C1 segment of cervical spinal cord (tissue), 14 donors: Measurements from ENCODE around the gene PRKCE.
"Not testable (repeated sequence)": the region's sequence is repeated elsewhere in the genome, so short reads cannot be mapped to it uniquely, and the experiment has no call there.

ENCODE experiments used
- DNase-seq, 14 donors: peaks; one replicate each; lab custom pipeline; 2025; lab: John Stamatoyannopoulos, UW

PRKCE gene

DNA sequence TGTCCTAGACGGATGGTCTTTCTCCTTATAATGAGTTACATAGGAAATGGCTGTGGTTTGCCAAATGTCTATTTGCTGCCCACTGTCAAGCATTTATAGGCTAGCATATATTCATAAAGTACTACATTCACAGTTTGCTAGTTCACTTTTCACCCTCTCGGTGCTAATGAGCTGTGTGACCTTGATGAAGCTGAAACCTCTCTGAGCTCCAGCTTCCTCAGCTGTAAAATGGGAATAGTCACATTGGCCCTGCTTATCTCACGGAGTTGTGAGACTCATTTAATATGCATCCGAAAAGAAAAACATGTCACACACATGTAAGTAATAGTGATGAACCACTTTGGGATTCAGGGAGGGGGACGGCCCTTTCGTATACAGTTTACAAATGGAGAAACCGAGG lies 17.0 kb downstream of the PRKCE start:
- no peak for DNase-seq

- DNase-seq: no peak
Observed at GRCh38 chr2:45669032-45669486, 17.6 kb downstream of the PRKCE start.

DNA sequence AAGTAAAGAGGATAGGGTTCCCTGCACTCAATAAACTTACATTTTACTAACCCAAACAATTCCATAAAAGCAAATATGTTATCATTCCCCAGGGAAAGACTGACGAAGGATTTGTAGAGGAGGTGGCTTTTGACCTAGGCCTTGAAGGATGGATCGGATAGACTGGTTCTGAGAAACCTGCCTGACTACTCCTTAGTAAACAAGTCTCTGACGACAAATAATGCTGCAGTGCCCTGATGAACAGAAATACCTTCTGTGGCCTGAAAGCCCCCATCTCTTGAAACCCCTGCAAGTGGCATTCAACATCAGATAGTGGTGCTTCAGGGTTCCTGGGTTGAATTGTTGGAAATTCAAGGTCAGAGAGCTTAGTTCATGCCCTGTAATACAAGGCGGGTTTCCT lies 19.2 kb downstream of the PRKCE start:
- no peak for DNase-seq

DNA sequence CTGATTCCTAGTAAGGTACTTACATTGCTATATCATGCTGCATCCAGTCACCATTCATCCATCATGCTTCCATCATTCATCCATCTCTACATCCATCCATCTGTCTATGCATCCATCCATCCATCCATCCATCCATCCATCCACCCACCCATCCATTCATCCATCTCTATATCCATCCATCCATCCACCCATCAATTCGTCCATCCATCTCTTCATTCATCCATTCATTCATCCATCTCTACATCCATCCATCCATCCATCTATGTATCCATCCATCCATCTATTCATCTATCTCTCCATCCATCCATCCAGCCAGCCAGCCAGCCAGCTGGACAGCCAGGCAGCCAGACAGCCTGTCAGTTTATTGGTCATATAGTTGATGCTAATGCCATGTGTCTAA lies 20.7 kb downstream of the PRKCE start:
- DNase-seq: no peak

GRCh38 chr2:45674035-45674816 lies 22.8 kb downstream of the PRKCE start:
- no peak for DNase-seq

GRCh38 chr2:45675263-45675812 lies 23.9 kb downstream of the PRKCE start:
- DNase-seq: no peak

- DNase-seq: no peak
Observed at GRCh38 chr2:45676088-45676487, 24.6 kb downstream of the PRKCE start.

DNA sequence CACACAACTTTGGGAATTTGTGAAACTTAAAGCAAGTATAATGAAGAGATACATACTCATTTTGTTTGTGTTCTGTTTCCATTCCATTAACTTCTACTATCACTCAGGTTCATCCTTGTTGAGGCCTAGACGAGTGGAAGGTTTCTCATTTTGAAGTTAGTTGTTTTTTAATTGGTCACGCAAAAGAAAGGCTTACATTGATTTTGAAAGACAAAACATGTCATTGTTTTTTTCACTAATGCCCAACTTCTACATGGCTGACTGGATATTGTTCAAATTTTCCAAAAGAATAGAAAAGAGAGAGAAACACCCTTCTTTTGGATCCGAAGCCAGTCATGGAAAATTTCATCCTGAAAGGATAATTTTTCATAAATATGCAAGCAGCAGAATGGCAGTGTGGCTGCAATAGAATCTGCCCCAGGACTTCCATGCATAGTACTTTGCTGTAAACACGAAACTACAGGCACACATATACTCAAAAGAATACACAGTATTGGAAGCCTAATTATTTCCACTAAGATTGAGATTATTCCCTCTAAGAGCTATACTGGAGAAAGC lies 27.4 kb downstream of the PRKCE start:
- no peak for DNase-seq

DNA sequence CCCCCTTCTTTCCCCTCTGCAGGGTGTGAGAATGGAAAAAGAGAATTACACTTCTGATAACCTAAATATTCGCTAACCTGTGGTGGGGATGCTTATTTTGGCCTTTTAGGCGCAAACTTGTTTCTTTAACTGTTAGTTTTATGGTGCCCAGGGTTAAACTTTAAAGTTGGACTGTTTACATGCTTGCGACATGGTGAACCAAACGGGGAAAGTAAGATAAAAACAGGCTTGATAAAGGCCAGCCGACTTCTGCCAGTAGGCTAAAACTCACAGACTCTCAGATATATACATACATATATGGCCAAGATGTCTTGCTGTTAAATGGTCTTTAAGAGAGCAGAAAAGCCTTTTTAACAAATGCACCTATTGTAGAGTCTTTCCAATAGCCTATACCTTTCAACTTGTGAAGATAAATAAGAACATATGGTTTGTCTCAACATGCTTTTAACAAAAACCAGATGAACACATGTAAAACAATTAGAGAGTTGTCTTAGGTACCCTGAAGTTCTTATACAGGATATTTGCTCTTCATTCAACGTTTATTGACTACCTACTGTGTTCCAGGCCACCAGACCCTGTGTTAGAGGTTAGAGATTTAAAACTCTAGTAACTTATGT lies 29.0 kb downstream of the PRKCE start:
- DNase-seq: no peak

DNA sequence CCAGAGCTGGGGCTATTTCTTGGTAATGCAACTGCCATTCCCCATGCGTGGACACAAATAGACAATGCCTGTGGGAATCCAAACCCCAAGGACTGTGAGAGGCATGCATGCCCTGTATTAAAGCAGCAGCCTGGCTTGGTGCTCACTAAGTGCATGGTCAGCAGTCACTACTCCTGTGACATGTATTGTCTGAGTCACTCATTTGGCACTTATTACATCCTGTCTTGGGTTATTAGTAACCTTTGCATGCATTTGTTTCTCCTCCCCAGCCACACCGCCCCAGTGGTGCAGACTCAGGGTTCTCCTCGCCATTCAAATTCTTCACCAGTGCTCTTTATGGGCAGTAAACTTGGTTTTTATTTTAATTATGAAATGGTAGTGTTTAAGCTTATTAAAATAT lies 30.2 kb downstream of the PRKCE start:
- DNase-seq: peak in 1 of 14 donors; percentile 13

DNA sequence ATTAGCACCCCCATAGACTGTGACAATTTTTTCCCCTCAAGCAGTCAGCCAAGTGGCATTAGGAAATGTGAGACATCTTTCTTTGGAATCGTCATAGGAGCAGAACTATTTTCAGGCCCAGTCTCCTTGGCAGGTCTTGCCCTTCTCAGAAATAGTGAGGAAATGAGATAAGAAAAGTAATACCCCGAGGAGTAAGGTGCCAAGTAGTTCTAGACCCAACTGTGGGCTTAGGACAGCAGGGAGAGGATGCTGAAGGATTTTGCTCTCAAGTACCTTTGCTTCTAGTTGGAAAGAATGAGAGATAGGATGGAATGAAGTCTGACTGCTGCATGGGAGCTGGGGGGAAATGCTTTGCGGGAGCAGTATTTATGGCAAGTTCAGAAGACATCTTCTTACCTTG lies 31.8 kb downstream of the PRKCE start:
- no peak for DNase-seq

DNA sequence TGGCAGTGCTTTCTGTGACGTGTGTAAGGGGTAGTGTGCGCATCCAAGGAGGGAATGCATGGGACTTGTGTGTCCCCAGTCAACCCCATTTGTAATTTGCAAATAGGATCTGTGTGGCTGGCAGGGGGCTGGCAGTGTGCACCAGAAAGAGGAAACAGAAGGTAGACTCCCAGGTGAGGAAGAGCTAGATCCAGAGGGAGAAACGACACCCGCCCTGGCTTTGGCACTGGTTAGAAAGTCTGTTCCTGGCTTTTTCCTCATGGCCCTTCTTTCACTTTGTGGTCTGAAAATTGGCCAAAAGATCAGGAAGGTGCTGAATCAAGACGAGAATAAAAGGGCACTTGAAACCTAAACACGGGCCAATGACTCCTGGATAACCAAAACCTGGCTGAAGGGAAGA lies 33.3 kb downstream of the PRKCE start:
- DNase-seq: peak in 1 of 14 donors; percentile 64

GRCh38 chr2:45685260-45685659 lies 33.8 kb downstream of the PRKCE start:
- no peak for DNase-seq

GRCh38 chr2:45687964-45688363 lies 36.5 kb downstream of the PRKCE start:
- no peak for DNase-seq

DNA sequence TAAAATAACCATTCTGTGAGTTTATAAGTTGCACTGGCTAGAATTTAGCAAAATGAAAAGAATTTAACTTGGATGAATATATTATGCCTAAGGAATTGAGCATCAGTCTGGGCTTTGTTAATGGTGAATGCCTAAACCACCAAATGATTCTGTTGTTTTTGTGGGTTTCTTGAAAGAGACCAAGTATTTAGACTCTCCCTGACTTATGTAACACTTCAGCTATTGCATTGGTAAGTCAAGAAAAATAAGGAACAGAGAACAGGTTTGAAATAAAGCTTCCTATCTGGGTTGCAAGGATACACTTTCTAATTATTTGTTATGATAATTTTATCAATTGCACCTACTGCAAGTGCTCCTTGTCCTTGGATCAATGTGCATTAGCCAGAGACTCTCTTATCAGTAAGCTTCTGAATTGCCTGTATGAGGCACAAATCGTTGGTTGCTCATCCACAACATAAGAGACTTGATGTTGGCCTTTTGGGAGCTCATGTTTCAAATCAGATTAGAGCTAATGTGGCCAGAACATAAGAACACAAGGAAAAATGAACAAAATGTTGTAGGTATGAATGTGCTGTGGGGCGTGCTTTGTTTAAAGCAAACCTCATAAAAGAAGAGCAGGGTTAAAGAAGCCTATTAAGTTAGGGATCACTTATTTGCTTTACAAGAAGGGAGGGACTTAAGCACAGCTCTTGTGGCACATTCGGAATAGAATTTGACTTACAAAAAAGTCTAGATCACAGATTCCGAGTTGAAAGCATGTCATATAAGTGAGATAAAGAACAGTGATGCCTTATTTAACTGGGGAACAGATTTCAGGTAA lies 37.2 kb downstream of the PRKCE start:
- DNase-seq: no peak

DNA sequence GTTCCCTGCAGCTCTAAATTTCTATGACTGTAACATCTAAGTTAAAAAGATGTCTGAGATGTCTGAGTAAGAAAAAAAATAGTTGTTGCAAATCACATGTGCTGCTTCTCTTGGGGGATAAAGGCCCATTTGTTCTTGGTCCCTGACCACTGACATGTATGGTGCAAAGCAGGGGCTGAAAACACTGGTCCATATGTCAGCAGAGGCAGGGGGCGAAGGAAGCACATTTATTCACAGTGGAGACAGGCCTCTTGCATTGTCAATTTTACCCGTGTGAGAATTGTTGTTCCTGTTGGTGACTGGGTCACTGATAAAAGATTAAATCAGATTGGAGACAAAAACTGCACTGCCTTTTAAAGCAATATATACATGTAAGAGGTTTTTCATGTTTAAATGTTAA lies 38.8 kb downstream of the PRKCE start:
- DNase-seq: no peak

DNA sequence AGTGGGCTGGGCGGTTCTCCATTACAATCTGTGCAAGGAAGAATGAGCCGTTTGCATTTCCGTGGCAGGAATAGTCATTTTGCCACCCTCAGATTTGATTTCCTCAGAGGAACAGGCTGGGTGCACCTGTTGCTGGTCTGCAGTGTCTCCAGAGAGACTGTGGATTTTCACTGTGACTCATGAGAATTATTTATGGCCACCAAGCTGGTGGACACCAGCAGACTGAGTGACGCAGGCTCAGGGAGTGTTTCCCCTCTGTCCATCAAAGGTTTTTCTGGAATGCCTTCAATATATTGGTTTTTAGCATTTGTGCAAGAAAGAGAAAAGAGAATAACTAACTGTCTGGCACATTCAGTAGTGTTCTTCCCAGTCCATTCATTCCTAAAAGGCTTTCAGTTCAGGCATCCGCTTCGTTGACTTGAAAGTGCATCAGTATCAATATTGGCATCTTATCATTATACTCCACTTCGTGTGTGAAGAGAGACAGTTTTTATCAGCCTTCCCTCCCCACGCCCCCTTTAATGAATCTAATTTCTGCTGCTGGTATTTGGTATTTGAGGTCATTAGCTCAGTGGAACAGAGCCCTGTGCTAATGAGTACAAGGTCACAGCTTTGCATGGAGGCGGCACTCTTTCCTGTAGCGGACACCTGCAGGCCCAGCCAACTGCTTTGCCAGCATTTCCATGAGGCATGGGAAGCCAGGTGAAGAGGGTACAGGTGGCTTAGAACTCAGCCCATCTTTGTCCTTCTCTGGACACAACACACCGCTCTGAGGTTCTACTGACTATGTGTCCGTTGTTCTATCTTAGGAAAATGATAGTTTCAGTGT lies 39.9 kb downstream of the PRKCE start:
- DNase-seq: peak in 1 of 14 donors; percentile 23

DNA sequence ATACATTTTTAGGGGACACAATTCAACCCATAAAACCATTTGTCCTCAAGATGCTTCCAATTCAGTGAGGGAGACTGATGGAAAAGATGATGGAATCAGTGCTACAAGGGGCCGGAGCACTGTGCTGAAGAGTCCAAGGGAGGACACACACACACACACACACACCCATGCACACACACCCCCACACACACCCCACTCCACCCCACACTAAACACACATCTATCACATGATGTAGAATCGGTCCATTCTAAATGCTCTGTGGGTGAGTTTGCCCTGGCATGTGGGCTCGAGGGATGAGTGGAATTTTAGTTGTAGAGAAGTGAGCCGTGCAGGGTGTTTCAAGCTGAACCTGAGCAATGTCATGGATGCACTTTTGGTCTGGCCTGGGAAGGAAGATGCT lies 41.1 kb downstream of the PRKCE start:
- DNase-seq: no peak

DNA sequence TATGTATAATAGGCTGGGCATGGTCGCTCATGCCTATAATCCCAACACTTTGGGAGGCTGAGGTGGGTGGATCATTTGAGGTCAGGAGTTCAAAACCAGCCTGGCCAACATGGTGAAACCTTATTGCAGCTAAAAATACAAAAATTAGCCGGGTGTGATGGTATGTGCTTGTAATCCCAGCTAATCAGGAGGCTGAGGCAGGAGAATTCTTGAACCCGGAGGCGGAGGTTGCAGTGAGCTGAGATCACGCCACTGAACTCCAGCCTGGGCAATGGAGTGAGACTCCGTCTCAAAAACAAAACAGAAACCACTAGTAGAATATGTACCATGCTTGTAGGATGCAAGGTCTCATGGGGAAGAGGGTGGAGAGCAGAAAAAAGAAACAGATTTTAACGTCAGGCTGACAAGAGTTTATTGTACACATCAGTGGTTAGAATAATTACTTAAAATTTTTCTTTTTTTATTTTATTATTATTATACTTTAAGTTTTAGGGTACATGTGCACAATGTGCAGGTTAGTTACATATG lies 44.1 kb downstream of the PRKCE start:
- DNase-seq: not testable (repeated sequence)

DNA sequence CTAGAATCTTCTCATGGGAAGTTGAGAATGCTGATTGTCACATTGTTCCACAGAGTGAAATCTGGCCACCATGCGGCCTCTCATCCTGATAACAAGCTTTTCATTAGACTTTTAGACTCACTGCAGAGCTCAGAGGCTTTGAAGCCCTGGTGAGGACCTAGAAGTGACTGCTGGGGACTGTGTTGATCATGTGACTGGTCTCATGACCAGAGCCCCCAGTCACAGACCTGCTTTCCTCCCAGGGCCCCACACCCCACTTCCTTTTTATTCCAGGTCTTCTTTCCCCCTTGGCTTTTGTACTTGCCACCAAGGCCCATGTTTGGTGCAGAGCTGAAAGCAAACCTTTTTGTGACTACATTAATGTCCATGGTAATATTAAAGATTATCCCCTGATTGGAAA lies 45.2 kb downstream of the PRKCE start:
- no peak for DNase-seq

DNA sequence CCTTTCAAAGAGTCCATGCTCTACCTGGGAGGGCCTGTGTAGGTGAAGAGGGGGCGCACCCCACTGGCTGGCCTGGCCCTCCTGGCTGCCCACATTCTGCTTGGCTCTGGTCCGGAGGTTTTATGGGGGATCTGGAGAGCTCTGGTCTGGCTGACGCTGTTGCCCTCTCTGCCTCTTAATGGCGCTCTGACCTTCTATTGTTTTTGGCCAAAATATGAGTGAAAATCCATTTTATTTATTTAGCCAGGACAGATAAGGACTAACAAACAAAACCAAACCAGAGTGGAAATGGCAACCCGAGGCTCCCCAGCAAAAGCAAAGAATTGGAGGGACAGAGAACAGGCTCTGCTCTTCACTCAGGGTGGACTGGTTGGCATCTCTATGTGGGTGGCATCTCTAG lies 45.7 kb downstream of the PRKCE start:
- DNase-seq: no peak
